Ecto neural progenitor cell (in vitro differentiated cells): ENCODE measurements around the gene SLC7A10.
A peak's percentile ranks its signal among the peaks of the same experiment; 100 is the strongest.
"Not testable (repeated sequence)": the region's sequence is repeated elsewhere in the genome, so short reads cannot be mapped to it uniquely, and the experiment has no call there.

Source experiments
- DNase-seq: peaks from one replicate; pipeline ENCODE4 v3.0.0-alpha.2; 2018; ENCODE audit warnings: low spot score

Gene SLC7A10

GRCh38 chr19:33201886-33202545 lies 23.6 kb downstream of the SLC7A10 start:
- no peak for DNase-seq

DNA sequence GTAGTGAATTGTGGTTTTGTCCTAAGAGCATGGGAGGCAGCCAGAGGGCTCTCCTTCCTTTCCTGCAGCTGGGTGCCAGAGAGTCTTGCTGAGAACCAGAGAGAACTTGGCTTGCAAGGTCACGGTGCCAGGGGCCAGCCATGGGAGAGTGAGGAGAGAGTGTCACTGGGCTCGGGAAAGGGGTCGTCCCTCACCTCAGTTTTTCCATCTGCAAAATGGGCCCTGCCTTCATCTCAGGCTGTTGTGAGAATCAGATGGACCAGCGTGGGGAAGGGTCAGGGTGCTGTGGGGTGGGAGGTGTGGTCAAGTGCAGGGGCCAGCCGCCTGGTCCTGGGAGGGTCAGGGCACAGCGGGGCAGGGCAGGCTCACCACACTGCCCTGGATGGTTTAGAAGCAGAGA lies 24.2 kb downstream of the SLC7A10 start:
- DNase-seq: no peak

DNA sequence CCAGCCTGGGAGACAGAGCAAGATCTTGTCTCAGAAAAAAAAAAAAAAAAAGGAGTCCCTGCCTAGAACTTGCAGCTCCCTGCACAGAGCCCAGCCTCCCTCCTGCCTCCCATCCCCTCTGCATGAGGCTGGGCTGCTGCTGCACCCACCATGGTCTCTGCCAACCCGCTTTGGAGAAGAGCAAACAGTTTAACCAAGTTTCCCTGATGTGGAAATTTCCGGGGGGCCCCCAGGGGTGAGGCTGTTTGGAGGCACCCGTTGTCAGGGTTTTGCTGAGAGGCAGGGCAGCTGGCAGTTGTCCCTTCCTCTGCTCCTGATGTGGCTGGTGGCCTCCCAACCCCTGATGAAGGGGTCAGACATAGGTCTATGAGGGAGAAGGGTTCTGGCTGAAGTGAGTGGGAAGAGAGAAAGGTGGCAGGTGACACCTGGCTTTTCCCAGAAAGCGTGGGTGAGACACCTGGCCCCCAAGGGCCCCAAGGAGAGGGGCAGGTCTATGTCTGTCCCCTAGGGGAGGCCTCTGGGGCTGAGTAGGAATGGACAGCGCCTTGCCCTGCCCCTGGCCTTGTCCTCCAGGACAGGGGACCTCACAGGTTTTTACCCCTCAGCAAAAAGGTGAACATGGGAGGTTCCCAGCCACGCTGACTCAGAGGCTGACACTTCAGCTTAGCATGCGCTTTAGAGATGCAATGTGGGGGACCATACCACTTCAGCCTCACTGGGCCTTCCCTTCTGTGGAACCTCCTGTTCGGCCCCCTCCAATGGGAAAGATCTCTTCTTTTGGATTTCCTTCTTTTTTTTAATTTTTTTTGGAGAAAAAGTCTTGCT lies 26.0 kb downstream of the SLC7A10 start:
- DNase-seq: no peak

DNA sequence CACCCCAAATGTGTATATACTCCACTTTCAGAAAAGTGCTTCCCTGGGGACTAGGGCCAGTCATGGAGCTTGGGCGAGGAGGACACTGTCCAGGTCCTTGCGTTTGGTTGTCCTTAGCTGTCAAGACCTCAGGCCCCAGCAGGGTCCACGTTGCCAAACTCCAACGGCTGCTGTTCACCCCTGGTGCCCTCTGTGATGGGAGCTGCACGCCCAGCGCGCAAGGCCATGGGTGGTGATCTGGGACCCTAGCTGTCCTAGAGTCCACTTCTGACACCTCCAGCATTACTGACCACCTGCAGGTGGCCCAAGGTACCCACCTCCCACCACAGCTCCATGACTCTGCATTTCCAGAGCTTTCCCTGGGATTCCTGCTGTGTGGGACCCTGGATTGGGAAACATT lies 27.5 kb downstream of the SLC7A10 start:
- no peak for DNase-seq

- no peak for DNase-seq
Observed at GRCh38 chr19:33197591-33198000, 28.1 kb downstream of the SLC7A10 start.

- no peak for DNase-seq
Observed at GRCh38 chr19:33196446-33197193, 29.0 kb downstream of the SLC7A10 start.

GRCh38 chr19:33195645-33196347 lies 29.9 kb downstream of the SLC7A10 start:
- no peak for DNase-seq

GRCh38 chr19:33194886-33195644 lies 30.6 kb downstream of the SLC7A10 start:
- no peak for DNase-seq

DNA sequence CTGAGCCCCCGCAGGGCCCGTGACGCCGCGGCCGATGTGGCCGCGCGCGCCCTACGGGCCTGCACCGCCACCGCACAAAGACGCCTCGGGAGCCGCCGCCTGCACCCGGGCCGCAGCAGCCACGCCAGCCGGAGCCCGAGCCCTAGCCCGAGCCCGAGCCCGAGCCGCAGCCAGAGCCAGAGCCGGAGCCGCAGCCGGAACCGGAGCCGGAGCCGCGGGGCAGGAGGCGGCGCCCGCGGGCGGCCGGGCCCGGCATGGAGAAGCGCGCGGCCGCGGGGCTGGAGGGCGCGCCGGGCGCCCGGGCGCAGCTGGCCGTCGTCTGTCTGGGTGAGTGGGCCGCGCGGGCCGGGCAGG lies 31.1 kb downstream of the SLC7A10 start:
- DNase-seq: no peak

DNA sequence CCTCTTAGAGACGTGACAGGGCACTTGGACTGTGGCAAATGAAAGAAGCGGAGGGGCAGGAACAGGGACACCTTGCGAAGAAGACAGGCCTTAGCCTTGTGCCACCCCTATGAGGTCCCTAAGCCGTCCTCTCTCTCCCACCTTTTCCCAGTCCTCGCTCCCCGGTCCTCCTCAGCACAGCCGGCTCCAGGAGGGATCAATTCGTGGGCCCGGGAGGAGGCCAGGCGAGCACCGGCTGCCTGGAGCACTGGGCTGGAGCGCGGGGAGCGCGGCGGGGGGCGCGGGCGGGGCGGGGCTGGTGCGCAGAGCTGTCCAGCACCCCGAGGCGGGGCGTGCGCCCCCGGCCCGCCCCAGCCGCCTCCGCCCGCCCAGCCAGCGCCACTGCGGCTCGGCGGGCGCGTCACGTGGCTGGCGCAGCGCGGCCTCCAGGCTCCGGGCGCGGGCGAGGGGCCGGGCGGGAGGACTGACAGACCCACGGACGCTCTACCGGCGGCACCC lies 31.7 kb downstream of the SLC7A10 start, which contains the start of gene LRP3:
LRP3 (plus strand) TSS at position 466 of the 498 bp plus-strand sequence. CDS start 456 bp downstream, outside the sequence.
- peak; percentile 71 for DNase-seq

- DNase-seq: no peak
Observed at GRCh38 chr19:33193269-33193864, 32.3 kb downstream of the SLC7A10 start.

DNA sequence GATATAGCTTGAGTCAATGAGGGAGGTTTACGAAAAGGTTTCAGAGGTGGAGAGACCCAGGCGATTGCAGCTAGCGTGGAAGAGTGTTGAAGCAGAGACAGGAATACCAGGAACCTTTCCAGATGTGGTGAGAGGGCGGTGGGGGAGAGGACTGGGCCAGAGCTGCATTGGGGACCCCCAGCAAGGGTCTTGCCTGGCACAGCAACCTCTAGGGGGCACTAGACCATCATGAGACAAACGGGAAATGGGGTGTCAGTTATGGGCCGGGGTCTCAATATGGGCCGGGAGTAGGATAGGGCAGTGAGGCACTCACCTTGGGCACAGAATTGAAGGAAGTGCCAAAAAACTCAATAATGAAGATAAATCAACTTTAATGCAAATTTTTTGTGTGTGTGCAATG lies 33.6 kb downstream of the SLC7A10 start:
- DNase-seq: no peak

- no peak for DNase-seq
Observed at GRCh38 chr19:33191501-33191900, 34.1 kb downstream of the SLC7A10 start.

DNA sequence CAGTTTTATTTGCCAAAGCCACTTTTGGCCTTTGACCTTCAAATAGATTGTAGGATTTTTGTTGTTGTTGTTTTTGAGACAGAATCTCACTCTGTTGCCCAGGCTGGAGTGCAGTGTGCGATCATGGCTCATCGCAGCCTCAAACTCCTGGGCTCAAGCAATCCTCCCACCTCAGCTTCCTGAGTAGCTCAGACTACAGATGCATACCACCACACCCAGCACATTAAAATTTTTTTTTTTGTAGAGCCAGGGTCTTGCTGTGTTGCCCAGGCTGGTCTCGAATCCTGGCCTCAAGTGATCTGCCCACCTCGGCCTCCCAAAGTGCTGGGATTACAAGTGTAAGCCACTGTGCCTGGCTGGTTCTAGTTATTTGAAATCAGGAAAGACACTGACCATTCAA lies 34.6 kb downstream of the SLC7A10 start:
- not testable (repeated sequence) for DNase-seq

DNA sequence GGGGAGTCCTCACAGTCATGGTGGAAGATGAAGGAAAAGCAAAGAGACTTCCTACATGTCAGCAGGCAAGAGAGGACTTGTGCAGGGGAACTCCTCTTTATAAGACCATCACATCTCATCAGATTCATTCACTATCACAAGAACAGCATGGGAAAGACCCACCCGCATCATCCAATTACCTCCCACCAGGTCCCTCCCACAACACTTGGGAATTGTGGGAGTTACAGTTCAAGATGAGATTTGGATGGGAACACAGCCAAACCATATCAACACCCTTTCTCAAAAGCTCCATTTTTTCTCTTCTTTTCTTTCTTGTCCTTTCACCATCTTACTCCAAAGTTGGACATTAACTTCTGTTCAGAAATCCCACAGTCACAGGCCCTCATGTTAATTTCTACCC lies 36.2 kb downstream of the SLC7A10 start:
- DNase-seq: no peak

- no peak for DNase-seq
Observed at GRCh38 chr19:33187183-33187540, 38.5 kb downstream of the SLC7A10 start.

- no peak for DNase-seq
Observed at GRCh38 chr19:33186431-33187182, 39.0 kb downstream of the SLC7A10 start.

DNA sequence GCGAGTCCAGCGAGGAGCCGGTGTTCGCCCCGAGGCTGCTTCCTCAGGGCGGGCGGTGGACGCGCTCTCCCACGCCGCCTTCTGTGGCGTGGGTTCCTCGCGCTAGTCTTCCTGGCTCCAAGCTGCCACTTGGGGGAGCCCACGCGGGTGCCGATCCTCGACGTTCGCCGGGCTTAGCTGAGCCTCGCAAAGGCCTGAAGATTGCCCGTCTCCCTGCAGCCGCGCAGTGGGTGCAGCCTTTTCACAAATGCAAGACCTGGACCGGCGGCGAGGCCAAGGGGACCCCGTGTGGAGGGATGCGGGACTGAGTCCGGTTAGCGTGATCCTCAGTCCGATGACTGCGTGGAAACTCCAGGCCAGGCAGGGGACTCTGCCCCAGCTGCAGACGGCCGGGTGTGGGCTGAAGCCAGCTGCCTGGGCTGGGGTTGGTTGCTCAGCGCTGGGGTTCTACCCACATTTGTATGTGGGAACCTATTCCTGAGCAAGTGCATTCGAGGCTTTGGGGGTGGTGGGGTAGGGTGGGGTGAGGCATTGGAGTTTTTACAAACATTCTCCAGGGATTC lies 48.2 kb downstream of the SLC7A10 start:
- DNase-seq: no peak

- DNase-seq: peak; percentile 100
Observed at GRCh38 chr19:33176670-33177416, 48.8 kb downstream of the SLC7A10 start.
